Natural killer cell (primary cell): ENCODE results near the gene HCFC1. TPM values are rescaled to one million over a fixed set of nuclear protein-coding genes. Genes with fewer than 3 reads are reported as not detected.

ENCODE experiments used
- ATAC-seq, 3 donors: fragments of 150-1000 bp in 2 of 3; fragments of 200-7000 bp in 1 of 3; cut with Tn5 transposase; 1 replicate in 1 of 3; 2 replicates in 2 of 3; pipeline ENCODE4 v1.10.0; 2021; ENCODE audit warnings: mild to moderate bottlenecking in 2 of 3, moderate library complexity in 2 of 3
- DNase-seq, 2 donors: peaks; one replicate each; pipeline versions ENCODE4 v3.0.0 to v3.0.0-alpha.2; 2013 to 2021; ENCODE audit warnings: mixed read lengths in 1 of 2
- H3K27ac ChIP-seq: one replicate; pipeline ENCODE4 v1.5.1; 2013; ENCODE audit warnings: mild to moderate bottlenecking, low read length
- H3K27me3 ChIP-seq: one replicate; pipeline ENCODE4 v1.6.1; 2013; ENCODE audit warnings: low read length; ENCODE audit not compliant: control insufficient read depth, insufficient read depth
- H3K36me3 ChIP-seq: one replicate; pipeline ENCODE4 v1.6.1; 2013; ENCODE audit warnings: low read length; ENCODE audit not compliant: control insufficient read depth, insufficient read depth
- H3K4me1 ChIP-seq: one replicate; pipeline ENCODE4 v1.6.1; 2013; ENCODE audit warnings: low read length; ENCODE audit not compliant: control insufficient read depth, insufficient read depth
- H3K4me3 ChIP-seq: one replicate; pipeline ENCODE4 v1.5.1; 2013; ENCODE audit warnings: low read length
- H3K9me3 ChIP-seq: one replicate; pipeline ENCODE4 v1.6.1; 2013; ENCODE audit warnings: low read length; ENCODE audit not compliant: control insufficient read depth, insufficient read depth
- H3K27ac Mint-ChIP-seq, 2 donors: one replicate each; pipeline ENCODE4 v1.8.0; 2022; ENCODE audit warnings: mild to moderate bottlenecking in 2 of 2, mixed read lengths in 2 of 2, moderate library complexity in 1 of 2
- H3K27me3 Mint-ChIP-seq, 2 donors: one replicate each; pipeline ENCODE4 v1.8.0; 2022; ENCODE audit warnings: low read depth in 2 of 2, mixed read lengths in 2 of 2
- H3K36me3 Mint-ChIP-seq: one replicate; pipeline ENCODE4 v1.8.0; 2022; ENCODE audit warnings: mixed read lengths
- H3K4me1 Mint-ChIP-seq, 2 donors: one replicate each; pipeline ENCODE4 v1.8.0; 2022; ENCODE audit warnings: mixed read lengths in 2 of 2
- H3K4me3 Mint-ChIP-seq: one replicate; pipeline ENCODE4 v1.8.0; 2022; ENCODE audit warnings: mild to moderate bottlenecking, moderate library complexity, mixed read lengths
- H3K9me3 Mint-ChIP-seq, 2 donors: one replicate each; pipeline ENCODE4 v1.8.0; 2022; ENCODE audit warnings: mixed read lengths in 2 of 2
- CTCF ChIP-seq: fragments of 200-600 bp; IDR thresholded peaks from one replicate; pipeline ENCODE4 v1.8.0; 2022; ENCODE audit warnings: antibody characterized with exemption
- WGBS: methylation state at CpG from one replicate; pipeline ENCODE4 v1.1.7; 2013; ENCODE audit warnings: missing lambda C conversion rate; ENCODE audit not compliant: insufficient coverage; 5-methylcytosine and 5-hydroxymethylcytosine counted together
- intact Hi-C: fragments of 100-400 bp; cut with micrococcal nuclease; formaldehyde crosslinking; loops from one replicate; pipeline ENCODE4 v1.14.2; 2022
- total RNA-seq, 4 donors: library from RNA; stranded (reverse); fragments of 120-200 nt in 1 of 4; gene quantifications; one replicate each; pipeline versions ENCODE4 v1.2.3 to v1.2.4, GENCODE V29; 2013 to 2022

HCFC1 gene
- total RNA-seq, result 10 to 100 TPM; 65.2 to 76.7 (median 67.5) TPM
- 20.6 TPM for total RNA-seq (2013)

DNA sequence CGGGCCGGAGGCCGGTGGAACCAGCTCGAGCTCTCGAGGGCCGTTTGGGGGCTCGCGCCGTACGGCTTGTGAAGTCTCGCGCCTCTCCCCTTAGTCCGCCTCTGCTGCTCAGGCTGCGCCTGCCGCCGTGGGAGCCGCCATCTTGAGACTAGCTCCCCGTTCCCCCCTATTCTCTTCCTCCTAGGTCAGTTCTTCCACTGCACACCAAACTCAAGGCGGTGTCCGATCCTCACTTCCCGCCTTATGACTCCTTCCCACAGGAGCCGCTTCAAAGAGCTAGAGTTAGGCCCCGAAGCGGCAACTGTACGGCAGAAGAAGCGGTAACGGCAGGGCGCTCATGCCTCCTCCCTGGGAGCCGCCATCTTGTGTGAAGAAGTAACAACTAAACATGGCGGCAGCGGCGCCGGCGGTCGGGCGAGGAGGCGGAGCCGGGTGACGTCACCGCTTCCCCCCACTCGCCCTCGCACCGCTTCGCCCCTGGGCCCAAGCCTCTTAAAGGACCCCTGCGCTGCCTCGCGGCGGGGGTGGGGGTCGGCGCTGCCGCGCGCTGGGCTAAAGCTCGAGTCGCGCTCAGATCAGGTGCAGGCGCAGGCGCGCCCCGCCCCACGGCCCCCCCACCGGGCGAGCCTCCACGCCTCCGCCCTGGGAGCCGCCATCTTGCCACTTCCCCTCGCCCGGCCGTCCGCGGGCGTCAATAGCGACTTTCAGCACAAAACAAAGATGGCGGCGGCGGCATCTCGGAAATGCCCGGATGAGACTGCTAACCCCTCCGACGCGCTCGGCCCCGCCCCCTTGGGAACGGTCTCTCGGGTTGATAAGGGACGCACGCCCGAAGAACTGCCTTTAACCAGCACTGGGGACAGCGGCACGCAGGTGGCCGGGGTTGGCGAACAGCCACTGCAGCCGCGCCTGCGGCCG is at the start of gene HCFC1:
Gene HCFC1 (minus strand): TSS at position 369 of the 918 bp plus-strand sequence. CDS start 978 bp downstream, outside the sequence.
- ATAC-seq, result peak; percentile 50 to 71 (median 56)
- Mint-ChIP-seq H3K27ac (peak within 1 kb of the TSS; percentile 99 to 100), H3K9me3 (no peaks in the 10 kb centered on the region), H3K27me3 (no peaks in the 10 kb centered on the region), H3K4me3 (peak within 1 kb of the TSS; percentile 100), H3K36me3 (no peaks in the 10 kb centered on the region), H3K4me1 (peaks cover 39 to 40% of the 10 kb centered on the region in 2 donors)
- WGBS, result 0% methylated on average over 95 of the region's 96 CpGs
- no peak for TF ChIP-seq CTCF
- intact Hi-C loops, result loop anchor here (2.0 kb wide), 1 partner anchor 401 kb away; no protein-coding TSS in a partner anchor
- Histone ChIP-seq H3K4me3 (peak within 1 kb of the TSS; percentile 97), H3K4me1 (peaks cover 50% of the 10 kb centered on the region), H3K9me3 (no peaks in the 10 kb centered on the region), H3K36me3 (no peaks in the 10 kb centered on the region), H3K27me3 (no peaks in the 10 kb centered on the region), H3K27ac (peak within 1 kb of the TSS; percentile 100)
- peak; percentile 85 to 93 for DNase-seq

- ATAC-seq (no peak), DNase-seq (peak in 1 of 2 donors; percentile 19)
- no peak overlapping the region for H3K4me3 ChIP-seq
- no peak overlapping the region for H3K4me3 Mint-ChIP-seq
- no peak for TF ChIP-seq CTCF
- H3K36me3 Mint-ChIP-seq, result no peaks in the 10 kb centered on the region
- no peak overlapping the region for H3K27ac Mint-ChIP-seq
- H3K36me3 ChIP-seq, result peaks cover 15% of the 10 kb centered on the region
- no peaks in the 10 kb centered on the region for H3K9me3 ChIP-seq
- H3K27me3 ChIP-seq, result no peaks in the 10 kb centered on the region
- no peaks in the 10 kb centered on the region for H3K27me3 Mint-ChIP-seq
- peaks cover 27% of the 10 kb centered on the region for H3K4me1 ChIP-seq
- peaks cover 0 to 6% of the 10 kb centered on the region in 2 donors for H3K4me1 Mint-ChIP-seq
- no peaks in the 10 kb centered on the region for H3K9me3 Mint-ChIP-seq
- intact Hi-C loops, result no loop called here
- 65% methylated on average over 11 of the region's 11 CpGs for WGBS
- H3K27ac ChIP-seq, result peak overlapping the region; percentile 77
These were observed 49.6 kb upstream of the HCFC1 start for GRCh38 chrX:154021131-154021611.

DNA sequence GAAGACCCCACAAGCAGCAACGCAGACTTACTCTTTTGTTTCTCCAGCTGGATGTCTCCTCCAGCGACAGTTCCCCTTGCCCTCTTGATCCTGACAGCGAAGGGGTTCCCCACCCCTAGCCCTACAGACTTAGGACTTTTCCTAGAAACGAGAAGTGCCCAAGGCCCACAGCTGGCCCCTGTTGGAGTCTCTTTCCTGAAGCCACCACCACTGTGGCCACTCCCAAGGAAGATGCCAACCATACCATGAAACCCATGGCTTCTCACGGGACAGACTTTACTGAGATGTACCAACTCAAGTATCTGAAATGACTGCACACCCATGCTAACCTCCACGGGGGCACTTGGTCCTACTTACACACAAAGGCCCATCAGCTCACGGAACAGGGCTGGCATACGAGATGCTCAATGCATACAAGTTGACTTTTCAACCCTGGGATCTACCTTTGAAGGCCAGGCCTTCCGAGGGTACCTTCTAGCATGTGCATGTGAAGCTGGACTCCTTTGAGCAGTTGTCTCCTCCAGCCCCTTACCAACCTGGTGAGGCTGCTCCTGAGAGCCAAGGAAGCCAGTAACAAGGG is 49.0 kb upstream of the HCFC1 start:
- H3K36me3 Mint-ChIP-seq, result no peaks in the 10 kb centered on the region
- H3K9me3 Mint-ChIP-seq, result no peaks in the 10 kb centered on the region
- no peak for TF ChIP-seq CTCF
- peaks cover 0 to 6% of the 10 kb centered on the region in 2 donors for H3K4me1 Mint-ChIP-seq
- peak in 1 of 2 donors; percentile 23 for DNase-seq
- peaks cover 27% of the 10 kb centered on the region for H3K4me1 ChIP-seq
- peak overlapping the region; percentile 81 for H3K4me3 Mint-ChIP-seq
- 32% methylated on average over 9 of the region's 9 CpGs for WGBS
- no peak for ATAC-seq
- no peaks in the 10 kb centered on the region for H3K9me3 ChIP-seq
- no peaks in the 10 kb centered on the region for H3K27me3 ChIP-seq
- peak overlapping the region; percentile 86 to 91 for H3K27ac Mint-ChIP-seq
- H3K27me3 Mint-ChIP-seq, result no peaks in the 10 kb centered on the region
- peak overlapping the region; percentile 50 for H3K4me3 ChIP-seq
- peak overlapping the region; percentile 77 for H3K27ac ChIP-seq
- H3K36me3 ChIP-seq, result peaks cover 20% of the 10 kb centered on the region
- intact Hi-C loops, result no loop called here
